Thyroid gland (tissue), 4 donors: Measurements from ENCODE around the gene ARHGEF38. TPM values are rescaled to one million over a fixed set of nuclear protein-coding genes. Genes with fewer than 3 reads are reported as not detected.

Source experiments
- DNase-seq, 2 donors: peaks; one replicate each; pipeline ENCODE4 v3.0.0-alpha.2; 2019
- H3K27ac ChIP-seq, 3 donors: fragments of 200-600 bp; sonication (generic); 1 replicate in 2 of 3; 2 replicates in 1 of 3; pipeline ENCODE4 v1.5.1; 2016 to 2019; ENCODE audit warnings: mild to moderate bottlenecking in 1 of 3, moderate library complexity in 1 of 3
- H3K27me3 ChIP-seq: fragments of 200-600 bp; sonication (generic); one replicate; pipeline ENCODE4 v1.5.1; 2019
- H3K36me3 ChIP-seq, 2 donors: fragments of 200-600 bp; sonication (generic); one replicate each; pipeline ENCODE4 v1.5.1; 2016 to 2019
- H3K4me1 ChIP-seq, 2 donors: fragments of 200-600 bp; sonication (generic); one replicate each; pipeline ENCODE4 v1.5.1; 2017 to 2019
- H3K4me3 ChIP-seq, 3 donors: fragments of 200-600 bp; sonication (generic); replicated peaks in 1 of 3; 1 replicate in 2 of 3; 2 replicates in 1 of 3; pipeline ENCODE4 v1.5.1; 2016; ENCODE audit warnings: mild to moderate bottlenecking in 1 of 3
- H3K9me3 ChIP-seq: fragments of 200-600 bp; sonication (generic); one replicate; pipeline ENCODE4 v1.5.1; 2017
- POLR2A ChIP-seq, 2 donors: fragments of 450-650 bp; IDR thresholded peaks; one replicate each; pipeline ENCODE4 v1.6.1; 2017; ENCODE audit warnings: antibody characterized with exemption in 2 of 2, mild to moderate bottlenecking in 2 of 2, moderate library complexity in 1 of 2
- WGBS, 2 donors: methylation state at CpG; one replicate each; pipeline ENCODE4 v1.1.5; 2017; 5-methylcytosine and 5-hydroxymethylcytosine counted together
- intact Hi-C: fragments of 100-400 bp; cut with DNase I; formaldehyde crosslinking; loops from one replicate; pipeline ENCODE4 v1.15.1; 2023
- total RNA-seq, 4 donors: library from RNA; depleted of rRNA; stranded (reverse); fragments of >200 nt; gene quantifications; one replicate each; pipeline ENCODE4 v1.2.3, GENCODE V29; 2016
- TF ChIP-seq, protein P1 (sequence below), 6 experiments: fragments of 200-600 bp in 3 of 6; fragments of 450-650 bp in 3 of 6; sonication (generic) in 3 of 6; IDR thresholded peaks; one replicate each; pipeline ENCODE4 v1.5.1; 2016 to 2019; ENCODE audit warnings: antibody characterized with exemption in 6 of 6, mild to moderate bottlenecking in 2 of 6, inconsistent platforms in 1 of 6, moderate library complexity in 1 of 6

The ARHGEF38 gene
- total RNA-seq, 4 donors from 2014 or later, result 2.5 to 10.1 (median 4.5) TPM

DNA sequence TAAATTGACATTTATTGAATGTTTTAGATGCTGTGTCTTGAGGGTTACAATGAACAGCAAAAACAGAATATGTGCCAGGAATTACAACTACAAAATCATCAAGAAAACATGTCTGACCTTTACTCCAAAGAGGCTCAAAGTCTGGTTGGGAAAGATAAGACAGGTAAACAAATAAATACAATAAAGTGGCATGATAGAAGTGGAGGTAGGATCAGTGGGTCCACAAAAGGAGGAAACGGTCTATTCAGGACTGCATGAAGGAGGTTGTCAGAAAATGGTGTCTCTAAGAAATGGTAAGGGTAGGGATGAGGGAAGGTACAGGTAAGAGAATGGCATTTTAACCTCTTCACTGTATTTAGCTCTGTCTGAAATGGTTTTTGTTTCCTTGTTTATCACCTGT lies 3.8 kb downstream of the ARHGEF38 start:
- Histone ChIP-seq H3K27me3 (no peaks in the 10 kb centered on the region), H3K36me3 (no peaks in the 10 kb centered on the region), H3K27ac (no peak overlapping the region), H3K4me1 (peaks cover 7 to 32% of the 10 kb centered on the region in 2 donors), H3K4me3 (no peak overlapping the region), H3K9me3 (no peaks in the 10 kb centered on the region)
- WGBS, 2 donors, result 76 to 86% methylated on average over 1 of the region's 1 CpG
- no peak for DNase-seq
- TF ChIP-seq, protein P1, sequence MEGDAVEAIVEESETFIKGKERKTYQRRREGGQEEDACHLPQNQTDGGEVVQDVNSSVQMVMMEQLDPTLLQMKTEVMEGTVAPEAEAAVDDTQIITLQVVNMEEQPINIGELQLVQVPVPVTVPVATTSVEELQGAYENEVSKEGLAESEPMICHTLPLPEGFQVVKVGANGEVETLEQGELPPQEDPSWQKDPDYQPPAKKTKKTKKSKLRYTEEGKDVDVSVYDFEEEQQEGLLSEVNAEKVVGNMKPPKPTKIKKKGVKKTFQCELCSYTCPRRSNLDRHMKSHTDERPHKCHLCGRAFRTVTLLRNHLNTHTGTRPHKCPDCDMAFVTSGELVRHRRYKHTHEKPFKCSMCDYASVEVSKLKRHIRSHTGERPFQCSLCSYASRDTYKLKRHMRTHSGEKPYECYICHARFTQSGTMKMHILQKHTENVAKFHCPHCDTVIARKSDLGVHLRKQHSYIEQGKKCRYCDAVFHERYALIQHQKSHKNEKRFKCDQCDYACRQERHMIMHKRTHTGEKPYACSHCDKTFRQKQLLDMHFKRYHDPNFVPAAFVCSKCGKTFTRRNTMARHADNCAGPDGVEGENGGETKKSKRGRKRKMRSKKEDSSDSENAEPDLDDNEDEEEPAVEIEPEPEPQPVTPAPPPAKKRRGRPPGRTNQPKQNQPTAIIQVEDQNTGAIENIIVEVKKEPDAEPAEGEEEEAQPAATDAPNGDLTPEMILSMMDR (IDR thresholded peaks at IDR 0.05), result no peak
- no peak for TF ChIP-seq POLR2A (IDR thresholded peaks at IDR 0.05)
- intact Hi-C loops, result no loop called here

DNA sequence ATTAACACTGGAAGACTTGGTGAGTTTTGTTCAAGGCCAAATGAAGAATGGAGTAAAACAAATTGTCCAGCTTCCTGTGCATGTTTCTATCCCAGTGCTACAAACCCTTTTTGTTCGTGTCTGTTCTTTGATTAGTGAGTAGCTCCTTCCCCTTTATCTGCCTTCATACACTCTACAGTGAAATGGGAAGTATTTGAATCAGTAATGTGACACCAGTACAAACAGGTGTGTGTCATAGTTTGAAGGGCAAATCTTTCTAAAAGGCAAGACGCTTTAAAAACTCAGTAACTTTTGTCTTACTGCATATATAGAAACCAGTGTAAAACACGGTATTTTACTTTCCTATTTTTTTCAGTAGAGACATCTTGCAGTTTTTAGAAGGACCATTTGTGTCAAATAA lies 5.9 kb downstream of the ARHGEF38 start:
- Histone ChIP-seq H3K4me1 (peaks cover 0 to 19% of the 10 kb centered on the region in 2 donors), H3K27me3 (no peaks in the 10 kb centered on the region), H3K4me3 (no peak overlapping the region), H3K9me3 (no peaks in the 10 kb centered on the region), H3K27ac (no peak overlapping the region), H3K36me3 (no peaks in the 10 kb centered on the region)
- TF ChIP-seq, protein P1 (IDR thresholded peaks at IDR 0.05), result no peak
- TF ChIP-seq POLR2A (IDR thresholded peaks at IDR 0.05), result no peak
- WGBS, 2 donors, result 60 to 72% methylated on average over 3 of the region's 3 CpGs
- intact Hi-C loops, result no loop called here
- no peak for DNase-seq

DNA sequence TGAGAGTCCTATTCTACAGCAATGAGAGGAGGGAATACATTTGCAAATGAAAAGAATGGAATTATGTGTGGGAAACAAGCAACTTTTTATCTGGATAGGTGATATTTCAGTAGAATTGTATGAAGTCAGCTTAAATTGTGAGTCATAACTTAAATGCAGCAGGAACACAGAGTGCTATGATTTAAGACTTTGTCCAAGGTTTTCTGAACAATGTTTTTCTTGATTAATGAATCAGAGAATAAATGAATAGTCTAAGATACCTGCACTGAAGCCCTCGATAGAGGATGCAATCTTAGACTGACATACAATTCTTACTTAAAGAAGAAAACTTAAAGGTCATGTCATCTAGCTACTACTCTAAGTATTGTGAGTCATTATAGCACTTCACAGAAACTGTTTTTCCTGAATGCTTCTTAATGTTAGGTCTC lies 8.0 kb downstream of the ARHGEF38 start:
- no peaks in the 10 kb centered on the region for H3K9me3 ChIP-seq
- H3K36me3 ChIP-seq, result no peaks in the 10 kb centered on the region
- DNase-seq, result no peak
- intact Hi-C loops, result no loop called here
- H3K4me3 ChIP-seq, result no peak overlapping the region
- H3K4me1 ChIP-seq, result peaks cover 0 to 21% of the 10 kb centered on the region in 2 donors
- no peaks in the 10 kb centered on the region for H3K27me3 ChIP-seq
- TF ChIP-seq POLR2A (IDR thresholded peaks at IDR 0.05), result no peak
- TF ChIP-seq, protein P1 (IDR thresholded peaks at IDR 0.05), result no peak
- H3K27ac ChIP-seq, result no peak overlapping the region
- 42 to 73% methylated on average over 1 of the region's 1 CpG for WGBS, 2 donors

DNA sequence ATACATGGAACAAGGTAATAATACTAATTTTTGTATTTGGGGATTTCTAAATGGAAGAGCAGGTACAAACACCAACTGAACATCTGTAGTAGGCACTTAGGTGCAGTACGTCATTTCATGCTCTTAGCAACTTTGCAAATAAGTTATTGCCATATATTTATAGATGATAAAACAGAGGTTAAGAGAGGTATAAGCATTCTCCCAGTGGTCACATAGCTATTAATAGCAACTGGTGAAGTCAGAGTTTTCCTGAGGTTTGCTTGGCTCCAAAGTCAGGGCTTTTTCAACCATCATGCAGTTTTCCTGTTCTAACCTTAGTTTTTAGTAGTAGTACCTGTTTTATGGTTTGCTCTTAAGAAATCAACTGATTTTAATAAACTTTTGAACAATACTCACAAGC lies 10.9 kb downstream of the ARHGEF38 start:
- no peaks in the 10 kb centered on the region for H3K9me3 ChIP-seq
- DNase-seq, result no peak
- no peaks in the 10 kb centered on the region for H3K27me3 ChIP-seq
- TF ChIP-seq, protein P1 (IDR thresholded peaks at IDR 0.05), result no peak
- no peak for TF ChIP-seq POLR2A (IDR thresholded peaks at IDR 0.05)
- H3K36me3 ChIP-seq, result no peaks in the 10 kb centered on the region
- intact Hi-C loops, result no loop called here
- no peak overlapping the region for H3K27ac ChIP-seq
- peaks cover 0 to 12% of the 10 kb centered on the region in 2 donors for H3K4me1 ChIP-seq
- WGBS, 2 donors, result 84% methylated on average over 1 of the region's 1 CpG
- no peak overlapping the region for H3K4me3 ChIP-seq

DNA sequence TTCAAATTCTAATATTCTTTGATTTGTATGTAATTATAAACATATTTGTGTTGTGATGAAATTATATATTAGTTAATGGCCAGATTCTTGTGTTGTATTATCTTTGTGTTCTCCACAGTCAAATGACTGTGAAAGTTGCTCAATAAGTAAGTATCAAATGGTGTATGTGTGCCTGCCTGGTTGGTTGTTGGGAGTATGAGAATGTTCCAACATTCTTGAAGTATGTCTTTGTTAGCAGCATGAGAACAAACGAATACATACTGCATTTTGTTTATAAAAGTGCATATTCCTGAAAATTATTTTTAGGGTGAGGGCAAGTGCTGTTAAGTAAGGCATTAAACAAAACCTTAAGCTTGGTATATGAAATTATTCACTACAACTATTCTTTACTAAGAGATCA lies 16.2 kb downstream of the ARHGEF38 start:
- H3K9me3 ChIP-seq, result no peaks in the 10 kb centered on the region
- H3K36me3 ChIP-seq, result no peaks in the 10 kb centered on the region
- peaks cover 0 to 4% of the 10 kb centered on the region in 2 donors for H3K4me1 ChIP-seq
- no peak for DNase-seq
- intact Hi-C loops, result no loop called here
- H3K27ac ChIP-seq, result no peak overlapping the region
- no peaks in the 10 kb centered on the region for H3K27me3 ChIP-seq
- TF ChIP-seq, protein P1 (IDR thresholded peaks at IDR 0.05), result no peak
- H3K4me3 ChIP-seq, result no peak overlapping the region
- WGBS, 2 donors, result 58 to 74% methylated on average over 1 of the region's 1 CpG
